H1 (cell line): ENCODE measurements around the gene PLPP7. TPM values are rescaled to one million over a fixed set of nuclear protein-coding genes. Genes with fewer than 3 reads are reported as not detected.

Source experiments
- CTCF ChIA-PET: fragments of 300-600 bp; sonication (Branson Sonifier 250); formaldehyde crosslinking; loops from one replicate; lab custom pipeline; 2021; ENCODE audit not compliant: partially characterized antibody; lab: Charles Lee
- POLR2A ChIA-PET: fragments of 300-600 bp; sonication (Branson Sonifier 250); formaldehyde crosslinking; loops from one replicate; lab custom pipeline; 2021; ENCODE audit warnings: inconsistent platforms; ENCODE audit not compliant: partially characterized antibody; lab: Charles Lee
- DNase-seq, 2 experiments: peaks; one replicate each; pipeline versions ENCODE4 v3.0.0 to v3.0.0-alpha.2; 2010 to 2022; ENCODE audit warnings: low spot score in 2 of 2, low read depth in 1 of 2, mixed read lengths in 1 of 2
- FAIRE-seq: peaks from 2 replicates; lab custom pipeline; 2011; peaks lifted over from hg19 to GRCh38; lab: Jason Lieb, UNC
- H2AFZ ChIP-seq: 2 replicates; pipeline ENCODE4 v1.8.1; 2012; ENCODE audit warnings: low read length, inconsistent platforms
- H2AK5ac ChIP-seq: 2 replicates; pipeline ENCODE4 v1.6.1; 2013; ENCODE audit warnings: low read depth, low read length
- H2BK120ac ChIP-seq: replicated peaks from 2 replicates; pipeline ENCODE3; 2013; ENCODE audit warnings: low read depth, low read length, inconsistent platforms
- H2BK12ac ChIP-seq: 2 replicates; pipeline ENCODE4 v1.6.1; 2013; ENCODE audit warnings: low read depth, low read length
- H2BK15ac ChIP-seq: 2 replicates; pipeline ENCODE4 v1.6.1; 2013; ENCODE audit warnings: low read length
- H2BK20ac ChIP-seq: 2 replicates; pipeline ENCODE4 v1.6.1; 2013; ENCODE audit warnings: low read length
- H2BK5ac ChIP-seq: 2 replicates; pipeline ENCODE4 v1.6.1; 2013; ENCODE audit warnings: low read depth, low read length
- H3K14ac ChIP-seq: 2 replicates; pipeline ENCODE4 v1.6.1; 2013; ENCODE audit warnings: inconsistent platforms; ENCODE audit not compliant: insufficient read length
- H3K18ac ChIP-seq: 2 replicates; pipeline ENCODE4 v1.6.1; 2013; ENCODE audit warnings: low read length; ENCODE audit errors: extremely low read depth
- H3K23ac ChIP-seq: 2 replicates; pipeline ENCODE4 v1.6.1; 2013; ENCODE audit warnings: inconsistent platforms; ENCODE audit not compliant: insufficient read length
- H3K23me2 ChIP-seq: 2 replicates; pipeline ENCODE4 v1.6.1; 2013; ENCODE audit warnings: low read depth, low read length
- H3K27ac ChIP-seq: 2 replicates; pipeline ENCODE4 v1.6.1; 2011; ENCODE audit warnings: low read depth, low read length, inconsistent platforms
- H3K27me3 ChIP-seq, 4 experiments: replicated peaks in 1 of 4; 1 replicate in 1 of 4; 2 replicates in 3 of 4; pipeline versions ENCODE4 v1.6.1 to v1.8.1; 2011 to 2013; ENCODE audit warnings: low read length in 3 of 4, mild to moderate bottlenecking in 3 of 4, inconsistent platforms in 2 of 4, mixed read lengths in 2 of 4, moderate library complexity in 1 of 4; ENCODE audit not compliant: control insufficient read depth in 3 of 4, insufficient read depth in 3 of 4; ENCODE audit errors: extremely low read depth in 1 of 4
- H3K36me3 ChIP-seq, 4 experiments: 2 replicates each; pipeline versions ENCODE4 v1.6.1 to v1.8.1; 2011 to 2013; ENCODE audit warnings: mild to moderate bottlenecking in 4 of 4, low read length in 3 of 4, moderate library complexity in 2 of 4, control low read depth in 1 of 4, inconsistent platforms in 1 of 4; ENCODE audit not compliant: insufficient read depth in 4 of 4, control insufficient read depth in 2 of 4
- H3K4ac ChIP-seq: replicated peaks from 2 replicates; pipeline ENCODE3; 2013; ENCODE audit warnings: low read length, low read depth, mixed read lengths, inconsistent platforms; ENCODE audit not compliant: insufficient read length
- H3K4me1 ChIP-seq, 4 experiments: replicated peaks in 1 of 4; 1 replicate in 1 of 4; 2 replicates in 3 of 4; pipeline versions ENCODE4 v1.6.1 to v1.8.1; 2011 to 2013; ENCODE audit warnings: low read length in 3 of 4, inconsistent platforms in 2 of 4, mixed read lengths in 1 of 4; ENCODE audit not compliant: insufficient read depth in 4 of 4, control insufficient read depth in 3 of 4
- H3K4me2 ChIP-seq, 2 experiments: 2 replicates each; pipeline versions ENCODE4 v1.6.1 to v1.8.1; 2011 to 2013; ENCODE audit warnings: low read depth in 2 of 2, low read length in 2 of 2, control low read depth in 1 of 2, inconsistent platforms in 1 of 2, mild to moderate bottlenecking in 1 of 2; ENCODE audit not compliant: insufficient read depth in 1 of 2
- H3K4me3 ChIP-seq, 4 experiments: fragments of 200-600, 300-600 bp in 1 of 4; sonication (generic), shearing (Covaris generic), sonication (Bioruptor Twin) in 1 of 4; 2 replicates each; pipeline versions ENCODE4 v1.5.1 to v1.8.1; 2011 to 2016; ENCODE audit warnings: low read length in 4 of 4, low read depth in 3 of 4, control low read depth in 2 of 4, inconsistent platforms in 2 of 4, mild to moderate bottlenecking in 2 of 4, mixed read lengths in 1 of 4, moderate library complexity in 1 of 4; ENCODE audit not compliant: insufficient read depth in 2 of 4; ENCODE audit errors: extremely low read depth in 1 of 4
- H3K56ac ChIP-seq: replicated peaks from 2 replicates; pipeline ENCODE3; 2013; ENCODE audit warnings: low read depth, mild to moderate bottlenecking, mixed read lengths, low read length, inconsistent platforms; ENCODE audit not compliant: insufficient read length
- H3K79me1 ChIP-seq: 2 replicates; pipeline ENCODE4 v1.6.1; 2013; ENCODE audit warnings: low read depth, low read length, control low read depth
- H3K79me2 ChIP-seq, 2 experiments: 2 replicates each; pipeline versions ENCODE4 v1.6.1 to v1.8.1; 2012 to 2013; ENCODE audit warnings: low read length in 2 of 2, mild to moderate bottlenecking in 2 of 2, inconsistent platforms in 1 of 2; ENCODE audit not compliant: insufficient read depth in 2 of 2, control insufficient read depth in 1 of 2
- H3K9ac ChIP-seq, 4 experiments: replicated peaks in 1 of 4; 1 replicate in 1 of 4; 2 replicates in 3 of 4; pipeline versions ENCODE4 v1.6.1 to v1.8.1; 2011 to 2013; ENCODE audit warnings: low read depth in 3 of 4, low read length in 3 of 4, control low read depth in 2 of 4, mild to moderate bottlenecking in 2 of 4, moderate library complexity in 2 of 4, inconsistent platforms in 1 of 4; ENCODE audit errors: extremely low read depth in 1 of 4
- H3K9me3 ChIP-seq, 2 experiments: 2 replicates each; pipeline versions ENCODE4 v1.6.1 to v1.8.1; 2012 to 2013; ENCODE audit warnings: mild to moderate bottlenecking in 2 of 2, moderate library complexity in 2 of 2, control low read depth in 1 of 2, inconsistent platforms in 1 of 2, low read depth in 1 of 2, low read length in 1 of 2, mixed read lengths in 1 of 2; ENCODE audit not compliant: insufficient read depth in 2 of 2
- H4K20me1 ChIP-seq, 2 experiments: replicated peaks in 1 of 2; 2 replicates each; pipeline versions ENCODE3 to v1.8.1; 2011 to 2013; ENCODE audit warnings: inconsistent platforms in 2 of 2, low read length in 2 of 2, mild to moderate bottlenecking in 1 of 2; ENCODE audit not compliant: insufficient read depth in 2 of 2, control insufficient read depth in 1 of 2
- H4K5ac ChIP-seq: 2 replicates; pipeline ENCODE4 v1.6.1; 2013; ENCODE audit warnings: low read length, low read depth, mixed read lengths, inconsistent platforms; ENCODE audit not compliant: insufficient read length
- H4K8ac ChIP-seq: 2 replicates; pipeline ENCODE4 v1.8.0; 2013; ENCODE audit warnings: mild to moderate bottlenecking, moderate library complexity, low read length, inconsistent platforms; ENCODE audit not compliant: insufficient read depth; ENCODE audit errors: extremely low read depth
- H4K91ac ChIP-seq: replicated peaks from 2 replicates; pipeline ENCODE3; 2013; ENCODE audit warnings: low read length, mixed read lengths, inconsistent platforms; ENCODE audit not compliant: insufficient read length
- BACH1 ChIP-seq: IDR thresholded peaks from 2 replicates; pipeline ENCODE4 v1.6.1; 2012; ENCODE audit warnings: low read length, improper control_type of control experiment
- CBX8 ChIP-seq: fragments of 300-800, 300-1000 bp; sonication (generic); IDR thresholded peaks from 2 replicates; pipeline ENCODE4 v1.7.1; 2016; ENCODE audit warnings: low read depth, low read length, borderline replicate concordance
- EP300 ChIP-seq, 2 experiments: IDR thresholded peaks; 1 replicate in 1 of 2; 2 replicates in 1 of 2; pipeline ENCODE4 v1.6.1; 2011 to 2012; ENCODE audit warnings: low read depth in 2 of 2, low read length in 2 of 2, mild to moderate bottlenecking in 2 of 2, borderline replicate concordance in 1 of 2, inconsistent platforms in 1 of 2, moderate library complexity in 1 of 2
- HDAC2 ChIP-seq, 2 experiments: fragments of 300-600 bp in 1 of 2; sonication (generic) in 1 of 2; IDR thresholded peaks; 2 replicates each; pipeline ENCODE4 v1.6.1; 2011 to 2012; ENCODE audit warnings: low read depth in 2 of 2, low read length in 2 of 2, mild to moderate bottlenecking in 2 of 2, moderate library complexity in 2 of 2, borderline replicate concordance in 1 of 2, inconsistent platforms in 1 of 2
- HDAC6 ChIP-seq: IDR thresholded peaks from one replicate; pipeline ENCODE4 v1.7.1; 2012; ENCODE audit warnings: low read depth, mild to moderate bottlenecking, inconsistent platforms, low read length, moderate library complexity
- JUN ChIP-seq: IDR thresholded peaks from 2 replicates; pipeline ENCODE4 v1.6.1; 2011; ENCODE audit warnings: low read depth, mild to moderate bottlenecking, improper control_type of control experiment, low read length
- PHF8 ChIP-seq: fragments of 200-600 bp; sonication (generic); conservative IDR thresholded peaks from 2 replicates; pipeline ENCODE4 v1.7.1; 2012; ENCODE audit warnings: low read depth, mild to moderate bottlenecking, inconsistent platforms, low read length, moderate library complexity
- RNF2 ChIP-seq: fragments of 200-900, 300-1000 bp; sonication (generic); IDR thresholded peaks from 2 replicates; pipeline ENCODE4 v1.7.1; 2016; ENCODE audit warnings: borderline replicate concordance, low read depth, mild to moderate bottlenecking, antibody characterized with exemption, low read length; ENCODE audit not compliant: poor library complexity, severe bottlenecking; ENCODE audit errors: missing control alignments
- SRF ChIP-seq: IDR thresholded peaks from 2 replicates; pipeline ENCODE4 v1.6.1; 2011; ENCODE audit warnings: mild to moderate bottlenecking, low read depth, low read length, moderate library complexity
- TAF7 ChIP-seq: optimal IDR thresholded peaks from 2 replicates; pipeline ENCODE3; 2011; ENCODE audit warnings: low read depth, mild to moderate bottlenecking, inconsistent platforms, low read length, moderate library complexity, borderline replicate concordance
- YY1 ChIP-seq: IDR thresholded peaks from 2 replicates; pipeline ENCODE4 v1.6.1; 2011; ENCODE audit warnings: low read depth, mild to moderate bottlenecking, low read length
- ZNF274 ChIP-seq: IDR thresholded peaks from 2 replicates; pipeline ENCODE4 v1.7.0; 2012; ENCODE audit warnings: low read length, borderline replicate concordance; ENCODE audit errors: extremely low read depth
- WGBS, 2 experiments: shearing (Covaris generic) in 1 of 2; methylation state at CpG; one replicate each; pipeline versions ENCODE4 v1.1.6 to v1.1.7; 2013 to 2015; ENCODE audit warnings: low lambda C conversion rate in 2 of 2, mixed read lengths in 2 of 2, inconsistent platforms in 1 of 2, low coverage in 1 of 2, missing lambda C conversion rate in 1 of 2; ENCODE audit not compliant: insufficient replicate concordance in 2 of 2, insufficient coverage in 1 of 2, insufficient read length in 1 of 2; ENCODE audit errors: extremely low coverage in 1 of 2, missing lambda C conversion rate in 1 of 2; 5-methylcytosine and 5-hydroxymethylcytosine counted together
- polyA plus RNA-seq, 7 experiments: library from polyadenylated mRNA; depleted of rRNA in 3 of 7; stranded (reverse) in 5 of 7; unstranded in 2 of 7; fragments of >200 nt in 5 of 7; fragments of 200-250 nt in 2 of 7; gene quantifications; 1 replicate in 5 of 7; 2 replicates in 1 of 7; 4 replicates in 1 of 7; pipeline versions ENCODE4 v1.2.1 to v1.2.3, GENCODE V29; 2011 to 2013; ENCODE audit warnings: missing spikeins in 2 of 7, mixed read lengths in 2 of 7
- total RNA-seq: library from RNA; stranded (reverse); fragmentation: NEBNext Ultra II Directional; extraction: Animal tissue kit (Norgen Biotek cat#: 25700); gene quantifications from 2 replicates; pipeline ENCODE4 v1.2.1, GENCODE V29; 2021

Gene PLPP7
- total and polyA plus RNA-seq, 2 of the 8 experiments (the other 6 are each of a cell fraction or from before 2014, with no cell fraction given), result 3.4 to 3.9 TPM

- H3K23me2 ChIP-seq, result no peaks in the 10 kb centered on the region
- H3K4me3 ChIP-seq, result no peak overlapping the region
- no peak overlapping the region for H2BK20ac ChIP-seq
- no peak overlapping the region for H2BK5ac ChIP-seq
- WGBS, 2 experiments, result 95% methylated on average over 33 of the region's 33 CpGs; no CpG with 5 or more reads in 1 of the 2 experiments
- H2BK15ac ChIP-seq, result no peak overlapping the region
- H3K36me3 ChIP-seq, result no peaks in the 10 kb centered on the region
- H4K20me1 ChIP-seq, result peaks cover 0 to 2% of the 10 kb centered on the region in 2 experiments
- H3K79me2 ChIP-seq, result no peaks in the 10 kb centered on the region
- no peak overlapping the region for H3K18ac ChIP-seq
- no peak overlapping the region for H3K56ac ChIP-seq
- H3K4me2 ChIP-seq, result no peak overlapping the region
- no peak overlapping the region for H3K14ac ChIP-seq
- no peaks in the 10 kb centered on the region for H3K27me3 ChIP-seq
- ChIA-PET POLR2A (no interaction called here), CTCF (interaction anchor here (0.6 to 2.5 kb wide), 6 partner anchors 14 to 300 kb away, joined by 3 to 15 read pairs (median 4); no protein-coding TSS in a partner anchor)
- no peak overlapping the region for H2AK5ac ChIP-seq
- no peaks in the 10 kb centered on the region for H3K79me1 ChIP-seq
- H4K5ac ChIP-seq, result no peak overlapping the region
- H4K91ac ChIP-seq, result no peak overlapping the region
- H3K23ac ChIP-seq, result no peak overlapping the region
- no peak overlapping the region for H2AFZ ChIP-seq
- no peak overlapping the region for H2BK120ac ChIP-seq
- H4K8ac ChIP-seq, result no peak overlapping the region
- peaks cover 0 to 9% (median 1%) of the 10 kb centered on the region in 4 experiments; a peak in 3 of 7 replicates for H3K4me1 ChIP-seq
- no peak overlapping the region for H2BK12ac ChIP-seq
- H3K9me3 ChIP-seq, result no peaks in the 10 kb centered on the region
- no peak overlapping the region for H3K4ac ChIP-seq
- DNase-seq (no peak), FAIRE-seq (no peak)
- H3K9ac ChIP-seq, result no peak overlapping the region
- no peak overlapping the region for H3K27ac ChIP-seq
- TF ChIP-seq RNF2 (no peak), YY1 (no peak), BACH1 (no peak), TAF7 (no peak), SRF (no peak), JUN (no peak), EP300 (IDR thresholded peaks at IDR 0.05; ENCODE audit: borderline replicate concordance in 1 of 2, low read depth in 2 of 2, low read length in 2 of 2) (no peak), HDAC2 (IDR thresholded peaks at IDR 0.05; ENCODE audit: borderline replicate concordance in 1 of 2, low read depth in 2 of 2, low read length in 2 of 2) (no peak), ZNF274 (no peak), HDAC6 (no peak), PHF8 (no peak), CBX8 (no peak)
Measured at GRCh38 chr9:131260751-131261452, 28.6 kb upstream of the PLPP7 start.
